22Rv1 (cell line): ENCODE data around the gene AKR1A1.

ENCODE experiments used
- H3K27ac ChIP-seq: fragments of 450-650 bp; 2 replicates; pipeline ENCODE4 v1.5.1; 2017
- CTCF ChIP-seq: fragments of 450-650 bp; IDR thresholded peaks from 2 replicates; pipeline ENCODE4 v1.5.1; 2017; ENCODE audit warnings: mild to moderate bottlenecking
- ZFX ChIP-seq: fragments of 450-650 bp; IDR thresholded peaks from 2 replicates; pipeline ENCODE4 v1.6.1; 2017; ENCODE audit warnings: antibody characterized with exemption, borderline replicate concordance

The AKR1A1 gene

GRCh38 chr1:45567911-45568310 is 17.3 kb downstream of the AKR1A1 start:
- H3K27ac ChIP-seq = 0 out of 2 replicates have a peak overlapping the region, but pooled peaks have one; percentile 30
- TF ChIP-seq CTCF = no peak
- TF ChIP-seq ZFX = no peak

GRCh38 chr1:45568421-45568820 is 17.8 kb downstream of the AKR1A1 start:
- TF ChIP-seq ZFX (no peak), CTCF (no peak)
- peak overlapping the region; percentile 30; the same call in 1 of the 2 replicates for H3K27ac ChIP-seq

- H3K27ac ChIP-seq = peak overlapping the region; percentile 30; the same call in 1 of the 2 replicates
- TF ChIP-seq ZFX = no peak
- no peak for TF ChIP-seq CTCF
Measured at GRCh38 chr1:45569571-45569961, 18.9 kb downstream of the AKR1A1 start.

- TF ChIP-seq CTCF (peak; percentile 96), ZFX (no peak)
- H3K27ac ChIP-seq = peak overlapping the region; percentile 30; the same call in 1 of the 2 replicates
Measured at GRCh38 chr1:45569962-45570581, 19.4 kb downstream of the AKR1A1 start.

GRCh38 chr1:45570631-45571030 is 20.0 kb downstream of the AKR1A1 start:
- TF ChIP-seq ZFX (no peak), CTCF (no peak)
- H3K27ac ChIP-seq = no peak overlapping the region

GRCh38 chr1:45573231-45573804 is 22.7 kb downstream of the AKR1A1 start:
- H3K27ac ChIP-seq = no peak overlapping the region

More at GRCh38 chr1:45573231-45573804, 22.7 kb downstream of the AKR1A1 start:
- no peak for TF ChIP-seq CTCF
